GM21529 (cell line): Measurements from ENCODE around the gene CDKN1A.

Experiments
- ATAC-seq: cut with Tn5 transposase; IDR thresholded peaks from one replicate; pipeline ENCODE4 v1.9.1; 2021; ENCODE audit not compliant: unreplicated experiment

Gene CDKN1A

DNA sequence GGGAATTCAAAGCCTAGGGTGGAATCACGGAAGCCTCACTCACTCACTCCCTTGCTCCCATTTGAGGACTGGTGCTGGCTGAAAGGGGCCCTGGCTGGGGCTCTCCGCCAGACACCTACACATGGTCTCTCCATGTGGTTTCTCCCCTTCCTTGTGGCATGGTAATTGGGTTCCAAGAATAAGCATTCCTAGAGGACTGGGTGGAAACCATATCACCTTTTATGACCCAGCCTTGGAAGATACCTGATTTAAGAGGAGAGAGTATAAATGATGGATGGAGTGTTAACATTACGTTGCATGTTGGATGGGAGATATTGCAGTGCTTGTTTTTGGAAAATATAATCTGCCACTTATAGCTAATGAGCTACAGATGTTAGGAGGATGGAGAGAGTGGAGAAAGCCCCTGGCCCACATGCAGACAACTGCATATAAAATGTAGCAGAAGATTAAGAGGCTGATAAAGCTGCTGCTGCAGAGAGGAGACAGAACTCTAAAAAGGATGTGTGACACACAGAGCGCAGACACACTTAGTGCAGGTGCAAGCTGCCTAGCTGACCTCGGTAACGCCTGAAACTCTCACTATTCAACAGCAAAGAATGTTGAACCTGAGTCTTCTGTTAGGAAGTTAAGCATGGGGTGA lies 23.3 kb upstream of the CDKN1A start:
- no peak for ATAC-seq

DNA sequence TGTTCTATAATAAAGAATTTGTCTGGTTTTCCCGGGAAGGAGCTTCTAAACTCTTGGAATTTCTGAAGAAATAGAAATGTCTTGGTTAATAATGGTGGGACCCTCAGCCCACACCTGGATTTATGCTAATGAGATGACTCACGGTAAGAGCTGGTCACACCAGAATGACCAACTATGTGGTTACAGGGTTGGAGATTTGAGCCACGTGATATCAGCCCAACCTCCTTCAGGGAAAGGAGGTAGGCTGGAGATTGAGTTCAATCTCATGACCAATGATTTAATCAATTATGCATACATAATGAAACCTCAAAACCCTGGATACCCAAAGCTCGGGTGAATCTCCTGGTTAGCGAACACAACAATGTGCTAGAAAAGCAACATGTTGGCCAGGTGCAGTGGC lies 22.1 kb upstream of the CDKN1A start:
- no peak for ATAC-seq

DNA sequence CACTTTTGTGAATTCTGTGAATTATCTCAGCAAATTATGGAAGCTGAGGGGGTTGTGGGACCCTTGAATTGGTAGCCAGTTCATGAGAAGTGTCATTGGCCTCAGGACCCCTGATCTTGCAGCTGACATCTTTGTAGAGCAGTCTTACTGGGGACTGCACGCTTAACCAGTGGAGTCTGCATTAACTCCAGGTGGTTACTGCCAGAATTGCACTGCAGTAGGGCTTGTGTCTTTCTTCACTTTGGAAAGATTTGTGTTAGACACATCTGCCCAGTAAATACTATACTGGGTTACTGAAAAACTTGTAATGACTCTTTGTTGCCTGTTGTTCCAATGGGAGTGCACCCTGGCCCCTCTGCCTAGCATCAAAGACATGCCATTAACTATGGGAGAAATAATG lies 21.2 kb upstream of the CDKN1A start:
- ATAC-seq: no peak

DNA sequence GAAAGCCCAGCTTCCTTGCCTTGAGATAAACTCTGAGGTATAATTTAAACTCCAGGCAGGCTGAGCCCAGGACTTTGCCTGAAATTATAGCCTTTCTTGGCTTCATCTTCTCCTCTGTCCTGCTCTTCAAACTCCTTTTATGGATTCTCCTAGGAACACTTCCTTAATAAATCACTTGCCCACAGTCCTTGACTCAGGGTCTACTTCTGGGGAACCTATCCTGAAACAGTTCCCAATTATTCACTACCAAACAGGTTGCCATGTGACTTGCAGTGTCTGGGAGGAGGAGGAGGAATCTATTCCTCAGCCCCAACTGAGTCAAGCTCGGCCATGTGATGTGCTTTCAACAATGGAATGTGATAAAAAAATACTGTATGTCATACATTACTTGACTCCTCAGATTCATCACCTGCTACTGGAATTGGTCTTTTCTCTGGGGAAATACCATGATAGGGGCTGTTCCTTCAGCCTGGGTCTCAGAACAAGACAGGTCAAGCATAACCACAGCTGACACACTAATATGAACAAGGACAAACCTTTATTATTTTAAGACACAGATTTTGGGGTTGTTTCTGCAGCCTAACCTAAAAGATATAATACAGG lies 20.5 kb upstream of the CDKN1A start:
- no peak for ATAC-seq

DNA sequence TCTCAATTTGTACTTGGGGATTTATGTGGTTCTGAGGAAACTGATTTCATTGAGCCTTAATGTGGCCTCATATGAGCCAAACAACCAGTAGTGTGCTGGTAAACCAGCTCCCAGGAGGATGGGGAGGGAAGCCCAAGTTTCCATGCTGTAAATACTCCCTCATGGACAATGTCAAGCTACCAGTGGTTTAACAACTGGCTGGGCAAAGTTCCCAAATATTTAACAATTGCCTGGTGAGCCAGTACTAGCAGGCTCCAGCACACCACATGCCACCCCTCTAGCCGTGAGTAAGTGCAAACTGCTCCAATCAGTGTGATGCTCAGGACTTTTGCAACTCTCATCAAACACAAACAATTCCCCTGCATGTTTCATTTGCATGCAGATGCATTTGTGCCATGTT lies 19.2 kb upstream of the CDKN1A start:
- ATAC-seq: no peak

DNA sequence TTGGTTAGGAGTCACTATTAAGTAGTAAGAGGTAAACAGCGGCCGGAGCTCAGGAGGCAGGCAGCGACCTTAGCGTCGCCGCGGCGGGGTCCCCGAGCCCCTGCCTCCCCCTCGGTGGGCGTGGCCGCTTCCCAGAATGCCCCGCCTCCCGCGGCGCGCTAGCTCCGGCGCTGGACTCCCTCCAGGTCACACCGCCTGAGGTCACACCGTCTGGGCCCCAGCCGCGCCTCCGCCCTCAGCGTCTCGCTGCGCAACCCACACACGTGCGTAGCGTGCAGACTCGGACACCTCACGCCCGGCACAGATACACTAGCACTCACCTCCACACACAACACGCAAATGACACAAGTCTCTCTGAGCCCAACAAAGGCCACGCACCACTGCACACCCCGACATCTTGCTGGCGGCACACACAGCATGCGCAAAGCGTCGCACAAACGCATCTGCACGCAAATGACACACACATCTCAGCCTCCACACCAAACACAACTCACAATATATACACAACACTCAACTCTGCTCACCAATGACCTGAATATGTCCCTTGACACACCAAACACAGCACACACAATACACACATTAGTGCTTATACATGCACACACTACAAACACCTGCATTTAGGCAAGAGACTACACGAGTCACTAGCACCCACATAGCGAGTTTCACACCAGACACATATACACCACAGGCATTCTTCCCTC lies 17.6 kb upstream of the CDKN1A start:
- no peak for ATAC-seq

DNA sequence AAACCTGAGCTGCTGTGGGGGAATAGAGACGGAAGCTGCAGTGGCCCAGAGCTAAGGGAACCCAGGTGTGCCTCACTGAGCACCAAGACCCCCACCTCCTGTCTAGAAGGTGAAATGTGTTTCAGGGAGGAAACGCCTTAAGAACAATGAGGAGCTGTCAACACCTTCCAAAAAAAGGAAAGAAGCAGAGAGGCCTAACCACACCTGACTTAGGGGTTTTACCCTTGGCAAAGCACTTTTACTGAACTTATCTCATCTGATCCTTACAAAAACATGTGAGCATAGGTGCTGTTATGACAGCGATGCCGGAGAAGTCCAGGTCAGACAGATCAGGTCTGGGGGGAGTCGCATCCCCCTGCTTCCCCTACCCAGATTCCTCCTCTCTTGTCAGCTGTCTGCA lies 16.1 kb upstream of the CDKN1A start:
- no peak for ATAC-seq

DNA sequence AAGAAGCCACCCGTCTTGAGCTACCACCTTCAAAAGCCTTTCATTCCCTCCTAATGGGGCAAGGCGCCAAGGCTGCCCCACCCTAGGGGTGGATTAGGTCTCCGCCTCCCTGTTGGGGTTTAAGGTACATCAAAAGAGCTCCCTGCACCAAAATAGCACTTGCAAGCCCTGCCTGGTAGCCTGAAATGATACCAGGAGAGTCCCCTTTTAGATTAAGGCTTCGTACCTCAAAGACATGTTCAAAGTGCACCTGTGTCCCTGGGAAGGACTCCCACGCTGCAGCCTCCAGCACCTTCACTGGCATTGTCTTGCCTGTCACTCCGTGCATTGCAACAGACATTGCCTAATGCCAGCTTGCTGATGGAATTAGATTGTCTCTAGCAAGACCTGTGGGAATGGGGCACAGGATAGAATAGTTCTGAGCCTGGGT lies 15.7 kb upstream of the CDKN1A start:
- no peak for ATAC-seq

DNA sequence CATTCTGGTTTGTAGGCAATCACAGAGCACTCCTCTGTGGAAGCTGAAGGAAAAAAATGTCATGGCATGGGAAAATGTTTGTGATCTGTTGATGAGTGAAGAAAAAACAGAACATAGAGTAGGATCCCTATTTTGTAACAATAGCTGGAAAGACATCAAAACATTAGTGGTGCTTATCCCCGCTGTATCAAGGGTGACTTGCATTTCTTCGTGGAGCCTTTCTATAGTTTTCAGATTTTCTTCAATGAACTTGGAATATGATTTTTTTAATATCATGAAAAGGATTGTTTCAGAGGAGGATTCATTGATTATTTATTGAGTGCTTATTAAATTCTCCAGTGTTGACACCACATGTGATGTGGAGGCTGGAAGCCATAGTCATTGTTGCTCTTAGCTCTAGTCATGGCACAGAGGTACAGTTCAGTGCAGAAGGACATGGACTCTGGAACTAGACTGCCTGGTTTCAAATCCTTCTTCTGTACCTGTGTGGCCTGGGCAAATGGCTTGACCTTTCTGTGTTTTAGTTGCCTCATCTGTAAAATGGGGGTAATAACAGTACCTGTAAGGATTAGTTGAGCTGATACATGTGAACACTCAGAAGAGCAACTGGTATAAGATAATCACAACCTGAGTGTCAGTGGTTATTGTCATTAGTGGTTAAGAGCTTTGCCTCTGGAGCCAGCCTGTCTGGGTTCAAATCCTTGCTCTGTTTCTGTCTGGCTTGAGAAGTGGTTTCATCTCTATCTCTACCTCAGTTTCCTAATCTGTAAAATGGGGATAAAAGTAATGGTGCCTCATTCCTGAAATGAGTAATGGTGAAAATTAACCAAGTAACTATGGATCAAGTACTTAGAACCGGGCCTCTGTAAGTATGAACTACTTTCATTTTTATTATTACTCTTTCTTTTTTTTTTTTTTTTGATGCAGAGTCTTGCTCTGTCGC lies 14.7 kb upstream of the CDKN1A start:
- ATAC-seq: no peak

DNA sequence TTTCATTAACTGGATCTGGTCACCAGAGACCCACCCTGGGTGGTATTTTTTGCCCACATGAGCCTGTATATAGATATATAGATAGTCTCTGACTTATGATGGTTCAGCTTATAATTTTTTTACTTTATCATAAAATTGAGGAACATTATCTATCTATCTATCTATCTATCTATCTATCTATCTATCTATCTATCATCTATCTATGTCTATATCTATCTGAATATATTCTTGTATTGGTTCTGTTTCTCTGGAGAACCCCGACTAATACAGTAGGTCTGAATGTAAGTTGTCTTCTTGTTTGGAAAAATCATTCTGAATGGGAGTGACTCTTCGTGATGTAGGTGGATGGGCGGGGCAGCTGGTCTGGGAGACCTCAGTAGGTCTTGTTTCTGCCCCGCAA lies 13.3 kb upstream of the CDKN1A start:
- no peak for ATAC-seq

DNA sequence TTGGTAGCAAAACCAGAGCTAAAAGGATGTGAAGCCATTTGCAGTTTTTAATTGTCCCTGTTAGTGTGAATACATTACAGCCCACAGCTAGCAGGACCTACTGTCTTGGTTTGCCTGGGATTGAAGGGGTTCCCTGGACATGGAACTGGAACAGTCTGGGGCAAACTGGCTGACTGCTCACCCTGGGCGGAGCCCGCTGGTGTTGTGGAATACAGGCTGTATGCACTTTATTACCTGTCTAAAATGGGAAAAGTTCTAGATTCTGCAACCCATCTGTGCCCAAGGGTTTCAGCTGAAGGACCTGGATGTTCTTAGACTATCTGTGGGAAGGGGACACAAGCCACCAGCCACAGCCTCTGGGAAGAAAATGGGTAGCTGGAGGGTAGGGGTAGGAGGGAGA lies 12.2 kb upstream of the CDKN1A start:
- no peak for ATAC-seq

DNA sequence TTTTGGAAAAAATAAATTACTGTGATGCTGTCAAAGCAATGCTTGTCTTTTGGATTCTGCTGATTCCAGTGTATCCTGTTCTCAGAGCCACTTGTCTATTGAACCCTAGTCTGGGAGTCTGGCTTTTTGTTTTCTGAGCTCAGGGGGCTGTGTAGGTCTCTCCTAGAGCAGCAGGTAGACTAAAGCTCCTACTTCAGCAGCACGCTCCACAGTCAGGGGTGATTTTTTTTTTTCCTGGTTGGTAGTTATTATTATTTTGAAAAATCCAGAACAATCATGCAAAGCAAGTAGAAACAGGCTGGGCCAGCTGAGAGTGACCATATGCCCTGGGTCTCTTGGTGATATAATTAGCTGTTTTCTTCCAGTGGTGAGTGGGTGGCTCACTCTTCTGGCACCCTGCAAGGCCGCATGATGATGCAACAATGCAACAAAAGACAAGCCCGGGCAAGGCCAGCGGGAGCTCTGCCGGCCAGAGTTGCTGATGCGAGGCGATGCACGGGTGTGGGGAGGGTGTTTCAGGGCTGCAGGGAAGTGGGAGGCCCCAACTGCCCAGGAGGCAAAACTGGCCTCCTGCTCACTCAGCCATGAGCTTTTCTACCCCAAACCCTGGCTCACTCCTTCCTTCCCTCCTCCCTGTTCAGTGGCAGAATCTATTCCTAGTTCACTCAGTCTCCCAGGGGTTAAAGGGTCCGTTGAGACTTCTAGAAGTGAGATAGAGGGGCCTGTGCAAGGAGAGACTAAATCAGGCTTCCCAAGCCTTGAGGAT lies 11.5 kb upstream of the CDKN1A start:
- peak; percentile 78 for ATAC-seq

DNA sequence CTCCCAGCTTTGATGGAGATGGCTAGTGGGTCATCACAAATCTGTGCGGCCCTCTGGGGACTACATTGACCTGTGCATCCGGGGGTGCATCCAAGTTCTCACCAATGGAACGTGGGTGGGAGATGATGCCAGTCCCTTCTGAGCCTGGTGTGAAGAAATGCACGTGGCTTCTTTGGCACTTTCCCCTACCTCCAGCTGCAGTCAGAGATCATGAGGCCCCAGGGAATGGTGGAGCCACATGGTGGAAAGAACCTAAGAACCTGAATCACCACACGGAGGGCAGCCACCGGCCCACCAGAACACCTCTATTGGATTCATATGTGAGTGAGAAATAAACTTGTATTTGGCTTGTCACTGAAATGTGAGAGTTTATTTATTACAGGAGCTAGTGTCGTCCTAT lies 9.9 kb upstream of the CDKN1A start:
- no peak for ATAC-seq

DNA sequence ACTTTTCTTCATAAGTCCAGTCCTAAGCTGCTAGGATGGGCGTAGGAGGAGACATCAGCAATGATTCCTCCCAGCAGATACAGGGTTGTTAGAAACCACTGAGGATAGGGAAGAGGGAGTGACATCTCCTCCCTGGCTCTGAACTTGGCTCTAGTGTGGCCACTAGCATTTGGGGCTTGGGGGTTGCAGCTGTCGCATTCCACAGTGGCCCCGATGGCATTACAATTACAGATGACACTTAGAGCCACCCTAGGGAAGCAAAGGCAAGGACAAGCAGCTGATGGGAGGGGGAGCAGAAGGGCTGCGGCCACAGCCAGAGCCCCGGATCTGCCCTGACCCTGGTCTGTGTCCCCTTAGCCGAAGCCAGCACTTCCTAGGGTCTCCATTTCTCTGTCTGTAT lies 9.5 kb upstream of the CDKN1A start:
- ATAC-seq: no peak

DNA sequence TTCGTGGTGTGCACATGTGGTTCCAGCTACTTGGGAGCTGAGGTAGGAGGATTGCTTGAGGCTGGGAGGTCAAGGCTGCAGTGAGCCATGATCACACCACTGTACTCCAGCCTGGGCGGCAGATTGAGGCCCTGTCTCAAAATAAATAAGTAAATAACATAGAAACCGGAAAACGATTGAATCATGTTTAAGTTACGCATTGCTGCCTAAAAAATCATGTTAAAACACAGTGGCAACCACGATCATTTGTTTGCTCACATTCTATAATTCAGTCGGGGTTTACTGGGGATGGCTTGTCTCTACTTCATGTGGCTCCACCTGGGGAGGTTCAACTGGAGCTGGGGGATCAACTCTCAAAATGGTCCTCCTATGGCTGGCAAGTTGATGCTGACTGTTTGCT lies 8.2 kb upstream of the CDKN1A start:
- ATAC-seq: no peak

DNA sequence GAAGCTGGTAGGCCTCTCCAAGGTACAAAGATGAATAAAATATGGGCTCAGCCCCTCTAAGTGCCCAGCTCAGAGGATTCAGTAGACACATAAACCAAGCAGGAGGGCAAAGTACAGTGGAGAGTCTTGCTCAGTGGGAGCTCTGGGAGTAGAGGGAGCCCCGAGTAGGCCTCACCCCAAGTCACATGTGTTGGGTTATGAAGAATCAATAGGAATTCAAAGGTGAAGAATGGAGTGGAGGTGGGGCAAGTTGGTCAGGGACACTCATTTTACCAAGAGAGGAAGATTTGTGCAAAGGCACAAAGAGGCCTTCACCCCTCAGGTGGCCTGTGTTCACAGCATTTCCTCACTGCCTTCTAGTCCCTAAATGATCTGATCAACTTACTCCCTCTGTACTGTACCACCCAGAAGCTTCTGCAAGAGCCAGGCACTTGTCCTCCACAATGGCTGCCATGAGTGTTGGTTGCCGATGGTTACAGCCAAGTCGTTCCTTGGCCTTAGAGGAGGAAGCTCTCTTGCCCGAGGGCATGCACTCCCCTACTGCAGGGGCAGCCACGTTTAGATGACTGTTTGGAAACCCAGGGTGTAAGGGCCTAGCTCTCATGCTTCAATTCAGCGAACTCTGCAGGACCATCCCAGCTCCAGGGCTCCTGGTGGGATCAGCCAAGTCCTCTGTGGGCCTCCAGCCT lies 6.7 kb upstream of the CDKN1A start:
- ATAC-seq: no peak

DNA sequence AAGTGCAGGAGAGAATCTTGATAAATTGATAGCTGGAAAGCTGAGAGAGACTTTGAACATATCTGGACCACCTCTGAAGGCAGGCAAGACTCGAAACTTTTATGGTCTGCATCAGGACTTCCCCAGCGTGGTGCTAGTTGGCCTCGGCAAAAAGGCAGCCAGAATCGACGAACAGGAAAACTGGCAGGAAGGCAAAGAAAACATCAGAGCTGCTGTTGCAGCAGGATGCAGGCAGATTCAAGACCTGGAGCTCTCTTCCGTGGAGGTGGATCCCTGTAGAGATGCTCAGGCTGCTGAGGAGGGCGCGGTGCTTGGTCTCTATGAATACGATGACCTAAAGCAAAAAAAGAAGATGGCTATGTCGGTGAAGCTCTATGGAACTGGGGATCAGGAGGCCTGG lies 4.6 kb upstream of the CDKN1A start:
- no peak for ATAC-seq

DNA sequence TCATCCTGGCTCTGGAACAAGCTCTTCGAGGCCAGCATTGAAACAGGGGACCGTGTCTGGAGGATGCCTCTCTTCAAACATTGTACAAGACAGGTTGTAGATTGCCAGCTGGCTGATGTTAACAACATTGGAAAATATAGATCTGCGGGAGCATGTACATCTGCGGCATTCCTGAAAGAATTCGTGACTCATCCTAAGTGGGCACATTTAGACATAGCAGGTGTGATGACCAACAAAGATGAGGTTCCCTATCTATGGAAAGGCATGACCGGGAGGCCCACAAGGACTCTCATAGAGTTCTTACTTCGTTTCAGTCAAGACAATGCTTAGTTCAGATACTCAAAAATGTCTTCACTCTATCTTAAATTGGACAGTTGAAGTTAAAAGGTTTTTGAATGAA lies 3.6 kb upstream of the CDKN1A start:
- ATAC-seq: no peak

DNA sequence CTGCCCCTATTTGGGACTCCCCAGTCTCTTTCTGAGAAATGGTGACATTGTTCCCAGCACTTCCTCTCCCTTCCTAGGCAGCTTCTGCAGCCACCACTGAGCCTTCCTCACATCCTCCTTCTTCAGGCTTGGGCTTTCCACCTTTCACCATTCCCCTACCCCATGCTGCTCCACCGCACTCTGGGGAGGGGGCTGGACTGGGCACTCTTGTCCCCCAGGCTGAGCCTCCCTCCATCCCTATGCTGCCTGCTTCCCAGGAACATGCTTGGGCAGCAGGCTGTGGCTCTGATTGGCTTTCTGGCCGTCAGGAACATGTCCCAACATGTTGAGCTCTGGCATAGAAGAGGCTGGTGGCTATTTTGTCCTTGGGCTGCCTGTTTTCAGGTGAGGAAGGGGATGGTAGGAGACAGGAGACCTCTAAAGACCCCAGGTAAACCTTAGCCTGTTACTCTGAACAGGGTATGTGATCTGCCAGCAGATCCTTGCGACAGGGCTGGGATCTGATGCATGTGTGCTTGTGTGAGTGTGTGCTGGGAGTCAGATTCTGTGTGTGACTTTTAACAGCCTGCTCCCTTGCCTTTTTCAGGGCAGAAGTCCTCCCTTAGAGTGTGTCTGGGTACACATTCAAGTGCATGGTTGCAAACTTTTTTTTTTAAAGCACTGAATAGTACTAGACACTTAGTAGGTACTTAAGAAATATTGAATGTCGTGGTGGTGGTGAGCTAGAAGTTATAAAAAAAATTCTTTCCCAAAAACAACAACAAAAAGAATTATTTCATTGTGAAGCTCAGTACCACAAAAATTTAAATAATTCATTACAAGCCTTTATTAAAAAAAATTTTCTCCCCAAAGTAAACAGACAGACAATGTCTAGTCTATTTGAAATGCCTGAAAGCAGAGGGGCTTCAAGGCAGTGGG lies 2.1 kb upstream of the CDKN1A start:
- ATAC-seq: no peak
